Stimulated activated CD8-positive, alpha-beta memory T cell treated with anti-CD3 and anti-CD28 coated beads, Interleukin-2, amount 100 ng/mL, for 48 hours (primary cell): Measurements from ENCODE around the gene CACNA1C.
"Not testable (repeated sequence)": the region's sequence is repeated elsewhere in the genome, so short reads cannot be mapped to it uniquely, and the experiment has no call there.

ENCODE experiments used
- DNase-seq, 2 donors: peaks; one replicate each; pipeline ENCODE4 v3.0.0-alpha.2; 2020; ENCODE audit warnings: low read depth in 2 of 2

CACNA1C gene

DNA sequence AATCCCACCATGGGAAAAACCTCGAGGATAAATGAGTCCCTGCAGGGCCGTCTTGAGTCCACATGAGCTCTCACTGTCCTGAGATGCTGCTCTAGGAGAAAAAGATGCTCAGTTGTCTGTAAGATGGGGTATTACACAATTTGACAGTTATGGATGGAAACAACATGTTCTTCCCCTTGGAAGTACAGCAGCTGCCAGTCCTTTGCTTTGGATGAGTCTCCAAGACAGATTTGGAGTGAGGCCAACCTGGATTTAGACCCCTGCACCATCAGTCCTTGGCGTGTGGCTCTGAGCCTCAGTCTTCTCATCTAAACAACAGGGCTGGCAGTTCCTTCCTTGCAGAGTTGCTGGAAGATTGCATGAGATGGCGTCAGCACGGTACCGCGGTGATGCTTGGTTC, 432.9 kb downstream of the CACNA1C start:
- no peak for DNase-seq

DNA sequence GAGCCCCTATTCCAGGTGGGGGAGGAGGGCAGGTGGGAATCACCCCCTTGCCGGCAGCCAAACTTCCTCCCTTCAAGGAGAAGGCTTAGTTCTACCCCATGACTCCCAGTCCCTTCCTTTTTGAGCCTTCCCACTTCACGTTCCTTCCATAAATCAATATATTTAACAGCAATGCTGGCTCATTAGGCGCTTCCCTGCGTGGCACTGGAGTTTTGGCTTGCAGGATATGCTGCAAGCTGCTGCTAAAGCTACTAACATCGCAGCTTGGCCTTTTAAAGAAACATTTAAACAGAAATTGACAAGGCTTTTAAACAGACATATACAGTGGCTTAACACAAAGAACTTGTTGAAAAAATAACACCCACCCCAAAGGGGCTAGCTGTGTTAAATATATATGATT, 434.0 kb downstream of the CACNA1C start:
- DNase-seq, result no peak

DNA sequence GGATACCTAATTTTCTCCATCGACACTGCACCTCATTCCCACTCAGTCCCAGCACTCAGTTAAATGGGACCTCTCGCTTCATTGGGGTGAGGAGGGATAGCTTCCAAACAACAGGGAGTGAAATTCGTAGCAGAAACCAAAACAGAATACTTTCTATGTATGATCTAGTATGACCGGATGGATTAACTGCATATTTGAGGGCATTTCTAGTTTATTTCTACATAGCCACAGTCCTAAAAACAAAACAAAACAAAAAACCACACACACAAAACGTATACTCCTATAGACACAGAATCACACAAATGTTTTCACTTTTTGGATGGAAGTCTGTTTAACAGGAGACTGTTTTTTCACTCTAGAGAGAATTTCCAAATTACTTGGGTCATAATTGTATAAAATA, 434.5 kb downstream of the CACNA1C start:
- no peak for DNase-seq

DNA sequence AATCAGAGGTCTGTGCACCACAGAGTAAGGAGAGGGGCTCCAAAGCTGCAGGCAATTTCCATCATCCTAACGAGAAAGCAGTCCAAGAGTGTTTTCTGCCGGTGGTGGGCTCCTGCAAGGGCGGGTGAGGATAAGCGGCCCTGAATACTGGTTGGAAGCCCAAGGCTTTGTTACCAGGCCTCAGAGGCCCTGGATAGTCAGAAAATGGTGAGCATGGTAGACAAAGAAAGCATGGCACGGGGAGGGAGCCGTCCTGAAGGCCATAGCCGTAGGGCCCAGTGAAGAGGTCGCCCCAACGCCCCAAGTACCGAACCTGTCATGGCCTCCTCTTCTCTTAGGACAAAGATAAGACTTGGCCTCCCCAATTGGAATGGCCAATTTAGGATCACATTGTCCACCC, 435.3 kb downstream of the CACNA1C start:
- DNase-seq, result no peak

DNA sequence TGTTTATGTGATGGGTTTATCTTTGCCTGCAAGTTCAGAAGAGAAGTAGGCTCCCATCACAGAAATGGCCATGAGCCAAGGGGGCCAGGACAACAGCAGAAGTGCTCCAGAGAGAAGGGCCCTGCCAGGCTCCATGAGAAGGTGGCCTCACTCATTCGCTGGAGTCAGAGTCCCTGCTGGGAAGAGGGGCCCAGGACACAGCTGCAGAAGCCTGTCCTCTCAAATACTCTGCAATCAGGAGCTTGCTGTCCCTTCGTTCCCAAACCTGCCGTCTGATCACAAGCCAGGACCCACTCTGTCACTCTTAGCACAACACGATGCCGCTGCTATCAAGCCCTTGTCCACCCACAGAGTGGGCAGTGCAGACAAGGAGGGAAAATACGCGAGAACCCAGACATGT, 435.8 kb downstream of the CACNA1C start:
- no peak for DNase-seq

DNA sequence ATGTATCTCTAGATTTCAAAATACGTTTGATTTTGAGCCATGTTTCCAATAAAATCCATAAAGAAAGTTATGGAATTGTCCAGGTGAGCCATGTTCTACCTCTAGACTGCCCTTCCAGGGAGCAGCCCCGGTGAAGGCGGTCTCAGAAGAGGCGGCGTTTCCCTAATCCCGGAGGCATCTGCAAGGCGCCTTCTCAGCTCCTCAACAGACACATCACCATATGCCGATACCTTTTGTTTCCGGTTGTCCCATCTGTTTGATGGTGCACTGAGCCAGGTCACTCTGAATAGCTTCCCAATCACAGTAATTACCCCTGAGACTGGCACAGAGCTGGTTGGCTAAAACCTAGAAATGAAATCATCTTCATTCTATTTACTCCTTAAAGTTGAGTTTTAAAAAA, 436.5 kb downstream of the CACNA1C start:
- DNase-seq, result no peak

DNA sequence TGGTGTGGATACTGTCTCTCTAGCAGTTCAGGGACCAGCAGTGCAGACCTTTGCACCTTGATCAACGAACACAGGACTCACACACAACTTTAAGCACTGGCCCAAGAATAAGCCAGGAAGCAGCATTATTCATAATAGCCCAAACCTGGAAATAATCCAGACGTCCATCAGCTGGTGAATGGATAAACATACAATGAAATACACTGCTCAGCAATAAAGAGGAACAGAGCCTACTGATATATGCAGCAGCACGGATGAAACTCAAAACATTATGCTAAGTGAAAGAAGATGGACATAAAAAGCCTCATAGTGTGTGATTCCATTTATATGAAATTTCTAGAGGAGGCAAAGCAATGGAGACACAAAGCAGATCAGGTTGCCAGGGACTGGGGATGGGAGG, 438.0 kb downstream of the CACNA1C start:
- no peak for DNase-seq

DNA sequence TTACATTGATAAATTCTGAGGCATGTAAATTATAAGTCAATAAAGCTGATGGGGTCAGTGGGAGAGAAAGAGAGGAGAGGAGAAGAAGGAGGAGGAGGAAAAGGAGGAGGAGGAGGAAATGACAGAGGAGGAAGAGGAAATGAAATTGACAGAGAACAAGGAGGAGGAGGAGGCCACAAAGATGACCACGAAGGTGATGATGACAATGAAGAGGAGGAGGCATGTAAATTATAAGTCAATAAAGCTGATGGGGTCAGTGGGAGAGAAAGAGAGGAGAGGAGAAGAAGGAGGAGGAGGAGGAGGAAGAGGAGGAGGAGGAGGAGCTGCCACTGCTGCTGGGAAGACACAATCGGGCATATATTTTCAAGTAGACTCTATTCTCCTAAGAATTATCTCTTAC, 438.6 kb downstream of the CACNA1C start:
- DNase-seq, result not testable (repeated sequence)

DNA sequence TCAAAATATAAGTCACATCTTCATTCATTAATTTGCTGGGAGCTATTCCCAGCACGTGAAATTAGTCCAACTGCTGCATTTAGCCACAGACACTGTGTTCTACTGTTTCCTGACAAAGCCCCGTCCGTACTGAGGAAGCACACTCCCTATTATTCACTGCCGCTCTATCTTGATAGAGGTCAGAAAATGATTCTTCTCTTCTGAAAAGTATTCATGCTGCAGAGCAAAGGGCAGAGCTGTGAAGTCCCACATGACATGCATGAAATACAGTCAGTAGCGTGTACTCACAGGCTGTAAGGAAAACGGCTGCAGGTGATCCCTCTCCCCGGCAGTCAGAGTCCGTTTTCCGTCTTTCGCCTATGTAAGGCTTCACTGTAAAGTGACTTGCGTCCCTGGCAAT, 439.4 kb downstream of the CACNA1C start:
- no peak for DNase-seq

DNA sequence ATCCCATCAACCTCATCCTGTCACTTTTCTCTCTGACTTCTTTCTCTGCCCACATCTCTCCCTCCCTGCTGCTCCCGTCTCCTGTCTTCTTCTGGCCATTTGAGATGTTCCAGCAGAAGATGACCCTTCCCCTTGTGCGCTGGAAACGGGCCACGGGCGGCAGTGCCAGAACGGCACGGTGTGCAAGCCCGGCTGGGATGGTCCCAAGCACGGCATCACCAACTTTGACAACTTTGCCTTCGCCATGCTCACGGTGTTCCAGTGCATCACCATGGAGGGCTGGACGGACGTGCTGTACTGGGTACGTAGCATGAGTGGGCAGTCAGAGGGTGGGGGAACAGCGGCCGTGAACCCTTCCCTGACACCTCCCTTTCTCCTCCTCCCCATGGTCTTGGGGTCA, 440.3 kb downstream of the CACNA1C start:
- DNase-seq, result no peak

DNA sequence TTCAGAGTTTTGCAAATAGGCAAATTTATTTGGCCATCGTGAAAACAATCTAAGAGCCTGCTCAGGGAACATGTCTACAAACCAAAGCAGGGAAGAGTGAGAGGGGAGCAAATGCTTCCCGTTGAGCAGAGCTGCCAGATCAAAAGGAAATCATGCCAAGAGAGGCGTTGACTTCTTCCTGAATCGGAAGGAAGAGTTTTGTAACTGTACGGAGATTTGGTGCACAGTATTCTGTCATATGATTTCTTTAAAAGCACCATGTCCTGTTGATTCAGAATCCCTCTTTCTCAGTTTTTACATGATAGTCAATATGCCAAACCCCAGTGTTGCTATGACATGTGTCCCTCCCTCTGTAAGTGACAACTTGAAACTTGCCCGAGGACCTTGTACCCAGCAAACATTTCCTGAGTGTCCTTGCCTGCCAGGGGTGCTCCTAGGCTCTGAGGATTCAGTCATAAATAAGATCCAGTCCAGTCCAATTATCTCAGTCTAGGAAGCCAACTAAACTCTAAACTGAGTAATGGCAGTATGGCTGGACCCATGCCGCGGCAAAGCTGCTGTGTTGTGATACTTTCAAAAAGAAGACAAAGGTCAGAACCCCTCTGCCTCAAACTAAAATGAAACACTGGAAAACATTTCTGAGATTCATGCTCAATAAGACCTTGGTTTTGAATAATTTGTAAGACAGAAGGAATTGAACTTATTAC, 441.9 kb downstream of the CACNA1C start:
- DNase-seq, result no peak

DNA sequence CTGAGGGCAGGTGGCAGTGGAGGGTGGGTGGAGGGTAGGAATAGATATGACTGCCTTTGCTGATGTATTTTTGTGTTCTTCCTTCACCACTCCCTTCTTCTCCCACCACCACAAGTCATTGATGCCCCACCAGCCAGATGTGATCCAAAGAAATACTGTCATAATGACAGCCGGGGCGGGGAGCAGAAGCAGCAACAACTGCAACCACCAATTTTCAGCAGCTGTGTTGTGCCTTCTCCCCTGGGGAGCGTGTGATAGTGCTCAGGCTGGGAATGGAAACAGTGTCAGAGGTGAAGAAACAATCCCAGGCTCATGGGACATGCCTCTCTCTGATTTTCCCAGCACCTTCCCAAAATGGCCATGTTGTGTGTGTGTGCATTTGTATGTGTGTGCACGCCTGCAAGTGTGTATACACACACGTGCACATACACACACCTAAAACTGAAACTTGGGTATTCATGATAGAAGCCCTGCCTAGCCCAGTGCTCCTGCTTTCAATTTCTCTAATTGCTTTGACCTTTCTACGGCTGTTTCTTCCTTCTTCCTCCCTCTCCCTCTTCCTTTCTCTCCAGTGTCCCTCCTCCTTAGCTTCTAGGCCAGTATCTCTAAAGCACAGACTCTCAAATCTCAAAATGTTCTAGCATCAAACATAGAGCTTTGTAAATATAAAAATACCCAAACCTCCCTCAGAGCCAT, 442.8 kb downstream of the CACNA1C start:
- no peak for DNase-seq

DNA sequence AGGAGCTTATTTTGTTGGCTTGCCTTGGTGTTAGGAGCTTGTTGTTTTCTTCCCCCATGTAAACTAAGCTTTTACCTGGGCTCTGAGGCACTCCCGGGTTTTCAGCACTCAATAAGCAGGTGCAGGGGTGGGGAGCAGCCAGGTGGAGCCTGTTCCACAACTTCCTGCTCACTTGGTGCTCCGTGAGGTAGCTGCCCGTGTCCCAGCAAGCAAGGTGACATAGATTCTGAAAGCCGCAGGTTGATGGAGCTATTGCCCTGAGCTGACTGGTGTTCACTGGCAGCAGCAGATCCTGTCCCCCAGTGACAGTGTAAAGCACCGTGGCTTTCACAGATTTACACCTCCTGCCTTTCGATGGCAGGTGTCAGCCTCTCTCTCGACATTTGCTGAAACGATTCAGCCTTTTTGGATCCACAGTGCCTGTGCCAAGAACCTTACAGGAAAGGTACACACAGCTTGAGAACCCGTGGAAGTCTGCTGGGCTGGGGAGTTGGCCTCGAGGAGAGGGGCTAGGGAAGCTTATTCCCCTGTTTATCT, 446.2 kb downstream of the CACNA1C start:
- DNase-seq, result no peak

DNA sequence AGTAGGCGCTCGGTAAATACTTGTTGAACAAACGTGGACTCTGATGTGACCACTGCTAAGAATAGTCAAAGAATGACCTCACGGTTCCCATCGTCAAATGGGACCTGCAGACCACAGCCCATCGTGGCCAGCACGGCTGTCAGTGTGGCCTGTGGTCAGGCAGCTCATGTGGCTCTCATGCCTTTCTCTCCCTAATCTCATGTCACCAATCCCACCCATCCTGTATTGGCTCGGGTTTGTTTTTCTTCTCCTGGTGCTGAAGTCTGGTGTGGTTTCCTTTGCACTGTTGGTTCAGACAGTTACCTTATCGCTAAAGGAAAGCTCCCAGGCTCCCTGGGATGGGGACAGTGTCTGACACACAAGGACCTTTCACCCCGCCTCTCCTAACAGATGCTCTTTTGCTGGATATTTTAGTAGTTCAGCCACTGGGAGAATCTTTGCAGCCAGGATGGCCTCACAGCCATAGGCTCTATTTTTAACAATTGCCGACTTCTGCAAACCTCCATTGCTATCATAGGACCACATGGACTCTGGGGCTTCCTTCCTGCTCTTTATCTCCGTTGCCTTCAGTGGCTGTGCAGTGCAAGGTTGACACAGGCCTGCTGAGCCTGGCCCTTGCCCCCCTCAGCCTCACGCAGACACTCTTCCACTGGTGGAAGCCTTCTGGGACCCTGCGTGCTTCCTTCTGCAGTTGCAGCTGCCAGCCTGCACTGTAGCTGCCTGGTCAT, 448.8 kb downstream of the CACNA1C start:
- no peak for DNase-seq

DNA sequence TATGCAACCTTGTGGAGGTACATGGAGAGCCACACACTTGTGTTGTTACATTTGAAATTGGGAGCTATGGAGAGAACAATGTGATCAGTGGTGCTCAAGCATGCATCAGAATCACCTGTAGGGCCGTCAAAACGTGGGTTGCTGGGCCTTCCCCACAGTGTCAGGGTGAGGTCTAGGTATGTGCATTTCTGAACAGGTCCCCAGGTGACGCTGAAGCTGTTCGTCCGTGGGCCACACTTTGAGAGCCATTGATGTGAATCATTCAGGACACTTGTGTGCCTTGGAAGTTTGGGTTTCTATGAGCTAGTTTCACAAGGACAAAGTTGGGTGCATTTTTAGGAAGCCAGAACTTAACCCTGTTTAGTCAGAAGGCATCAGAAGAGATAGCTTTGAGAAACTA, 450.2 kb downstream of the CACNA1C start:
- no peak for DNase-seq

DNA sequence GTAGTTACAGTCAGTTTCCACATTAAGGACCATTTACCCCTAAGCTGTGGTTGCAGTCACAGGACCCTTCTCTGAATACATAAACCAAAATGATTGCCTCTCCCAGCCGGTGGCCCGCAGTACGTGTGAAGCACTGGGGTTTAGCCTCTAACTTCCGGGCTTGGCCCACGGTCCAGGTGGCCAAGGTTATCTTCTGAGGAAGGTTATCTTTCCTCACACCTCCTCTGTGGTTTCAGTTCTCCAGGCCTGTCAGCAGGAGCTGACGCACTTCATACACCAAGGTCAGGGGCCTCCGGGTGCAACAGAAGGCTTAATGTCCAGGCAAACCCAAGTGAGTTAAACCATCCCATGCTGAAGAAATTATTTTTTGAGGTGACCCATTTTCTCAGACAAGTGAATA, 451.0 kb downstream of the CACNA1C start:
- DNase-seq, result no peak

DNA sequence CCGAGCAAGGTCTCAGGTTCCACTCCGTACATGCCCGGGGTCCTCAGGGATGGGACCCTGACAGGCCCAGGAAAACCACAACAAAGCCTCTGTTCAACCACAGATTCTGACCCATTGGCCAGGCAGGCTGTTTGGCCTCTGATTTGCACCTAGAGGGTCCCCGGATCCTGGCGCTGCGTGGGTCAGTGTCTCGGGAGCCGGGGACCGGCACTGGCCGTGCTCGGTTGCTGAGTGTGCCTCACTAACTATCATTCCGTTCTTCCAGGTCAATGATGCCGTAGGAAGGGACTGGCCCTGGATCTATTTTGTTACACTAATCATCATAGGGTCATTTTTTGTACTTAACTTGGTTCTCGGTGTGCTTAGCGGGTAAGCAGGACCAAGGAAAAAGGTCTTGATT, 451.8 kb downstream of the CACNA1C start:
- no peak for DNase-seq

DNA sequence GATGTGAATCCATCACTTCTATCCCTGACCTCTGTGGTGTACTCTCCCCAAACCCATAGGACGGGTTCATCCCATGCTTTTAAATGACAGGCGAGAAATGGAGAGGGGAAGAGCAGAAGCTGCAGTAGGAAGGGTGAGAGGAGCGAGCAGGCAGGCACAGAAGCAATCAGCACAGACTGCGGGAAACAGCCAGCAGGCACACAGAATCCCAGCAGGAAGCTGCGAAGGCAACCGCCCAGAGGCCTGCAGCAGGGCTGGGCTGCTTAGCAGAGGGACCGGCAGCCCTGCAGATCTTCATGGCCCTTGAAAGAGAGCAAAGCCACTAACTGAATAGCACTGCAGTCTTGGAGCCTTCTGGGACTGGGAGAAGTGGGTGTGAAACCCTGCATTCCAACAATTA, 455.0 kb downstream of the CACNA1C start:
- no peak for DNase-seq

DNA sequence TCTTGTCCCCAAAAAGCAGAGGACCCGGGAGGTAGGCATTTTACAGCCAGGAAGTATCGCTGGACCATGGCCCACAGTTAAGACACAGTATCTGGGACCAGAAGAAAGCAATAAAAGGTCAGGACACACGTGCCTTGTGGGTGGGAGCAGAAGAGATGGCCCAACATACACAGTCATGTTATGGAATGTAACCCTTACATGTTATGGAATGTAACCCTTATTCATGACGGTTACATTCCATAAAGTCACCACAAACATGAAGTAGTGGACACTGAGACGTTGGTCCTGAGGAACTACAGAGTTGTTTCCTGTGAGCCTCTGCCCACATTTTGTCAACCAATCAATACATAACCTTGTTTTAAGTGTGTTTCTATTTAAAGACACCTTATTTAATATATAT, 456.4 kb downstream of the CACNA1C start:
- DNase-seq, result no peak

DNA sequence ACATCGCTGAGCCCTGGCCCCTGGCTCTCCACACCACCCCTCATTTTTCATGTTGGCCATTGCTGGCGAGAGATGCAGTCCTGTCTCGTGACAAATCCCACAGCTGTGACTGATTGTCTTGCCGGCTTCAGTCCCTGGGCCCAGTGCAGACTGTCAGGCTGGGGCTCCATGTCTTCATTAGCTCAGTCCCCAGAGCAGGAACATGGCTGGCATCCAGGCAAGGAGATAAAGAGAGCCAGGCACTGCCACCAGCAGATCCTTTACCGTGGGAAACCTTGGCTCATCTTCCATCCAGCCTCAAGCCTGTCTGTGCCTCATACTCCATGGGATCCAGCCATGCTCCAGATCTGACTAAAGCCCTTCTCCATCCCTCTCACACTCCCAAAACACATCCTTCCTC, 457.3 kb downstream of the CACNA1C start:
- DNase-seq, result no peak

DNA sequence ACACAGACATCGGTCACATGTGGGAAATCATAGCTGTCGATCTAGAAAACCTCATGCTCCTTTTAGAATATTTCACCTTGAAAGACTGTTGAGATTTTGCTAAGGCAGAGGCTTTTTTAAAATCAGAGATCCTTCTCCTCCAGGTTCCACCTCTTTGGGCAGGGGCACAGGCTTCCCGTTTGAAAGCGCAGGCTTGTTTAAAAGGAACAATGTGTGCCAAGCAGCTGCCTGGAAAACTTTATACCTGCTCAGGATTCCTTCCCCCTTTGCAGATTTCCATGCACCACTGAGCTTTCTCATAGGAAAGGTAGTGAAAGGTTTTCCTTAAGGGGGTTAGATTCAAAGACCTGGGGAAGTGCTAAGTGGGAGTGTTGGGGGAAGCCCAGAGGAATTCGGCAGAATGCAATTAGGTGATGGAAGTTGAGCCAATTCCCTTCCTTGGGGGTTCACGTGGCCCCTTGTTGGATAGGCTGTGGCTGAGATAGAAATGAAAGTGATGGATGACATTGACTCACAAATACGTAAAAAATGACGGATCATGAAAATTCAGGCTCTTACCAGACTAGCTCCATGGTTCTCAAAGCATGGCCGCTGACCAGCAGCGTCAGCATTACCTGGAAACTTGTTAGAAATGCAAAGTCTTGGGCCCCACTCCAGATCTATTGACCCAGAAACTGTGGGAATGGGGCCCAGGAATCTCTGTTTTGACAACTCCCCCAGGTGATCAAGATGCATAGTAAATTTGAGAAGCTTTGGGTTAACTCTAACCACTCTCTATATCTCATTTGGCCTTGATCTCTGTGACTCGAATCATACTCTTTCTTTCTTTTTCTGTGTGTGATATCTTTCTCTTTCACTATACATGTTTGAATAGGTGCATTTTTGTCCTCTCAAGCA, 460.6 kb downstream of the CACNA1C start:
- DNase-seq, result no peak

DNA sequence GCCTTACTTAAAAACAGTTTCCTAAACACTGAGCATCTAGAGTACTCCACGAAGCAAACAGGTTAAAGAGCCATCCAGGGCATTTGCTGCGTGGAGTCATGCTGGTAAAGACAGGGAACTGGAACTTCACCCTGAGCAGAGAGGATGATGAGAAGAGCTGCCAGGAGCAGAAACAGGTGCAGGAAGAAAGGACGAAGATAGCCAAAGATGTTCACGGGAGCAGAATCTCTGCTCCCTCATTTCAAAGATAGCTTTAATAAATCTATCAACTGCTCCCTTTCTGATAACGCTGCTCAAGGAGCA, 461.2 kb downstream of the CACNA1C start:
- no peak for DNase-seq
